Endothelial cell of umbilical vein (primary cell): Measurements from ENCODE around the gene LDLRAD3.

Experiments
- EZH2 ChIP-seq: IDR thresholded peaks from 2 replicates; pipeline ENCODE4 v1.6.1; 2012; ENCODE audit warnings: borderline replicate concordance, low read depth, mild to moderate bottlenecking, moderate library complexity, low read length, inconsistent platforms; ENCODE audit not compliant: severe bottlenecking
- FOS ChIP-seq: IDR thresholded peaks from 2 replicates; pipeline ENCODE4 v1.6.1; 2011; ENCODE audit warnings: mild to moderate bottlenecking, low read length, moderate library complexity, borderline replicate concordance; ENCODE audit not compliant: insufficient read depth
- GATA2 ChIP-seq: IDR thresholded peaks from 2 replicates; pipeline ENCODE4 v1.7.0; 2011; ENCODE audit warnings: low read depth, mild to moderate bottlenecking, moderate library complexity, mixed read lengths, low read length; ENCODE audit not compliant: insufficient read length, insufficient read depth
- MAX ChIP-seq: IDR thresholded peaks from 2 replicates; pipeline ENCODE4 v1.6.1; 2011; ENCODE audit not compliant: insufficient read depth, insufficient read length
- MYC ChIP-seq: IDR thresholded peaks from one replicate; pipeline ENCODE4 v1.6.1; 2011; ENCODE audit warnings: mild to moderate bottlenecking, low read depth, low read length
- POLR2A ChIP-seq: IDR thresholded peaks from 2 replicates; pipeline ENCODE4 v1.6.1; 2012; ENCODE audit warnings: low read depth, mild to moderate bottlenecking, control low read depth, low read length
- POLR2AphosphoS5 ChIP-seq: IDR thresholded peaks from 2 replicates; pipeline ENCODE4 v1.6.1; 2012; ENCODE audit warnings: low read depth, mild to moderate bottlenecking, control low read depth, low read length, moderate library complexity; ENCODE audit not compliant: insufficient read depth
- TF ChIP-seq, protein P1 (sequence below), 2 donors: IDR thresholded peaks; 1 replicate in 1 of 2; 2 replicates in 1 of 2; pipeline ENCODE4 v1.5.1; 2011; ENCODE audit warnings: low read length in 2 of 2, mild to moderate bottlenecking in 2 of 2, moderate library complexity in 2 of 2, control low read depth in 1 of 2, inconsistent platforms in 1 of 2, low read depth in 1 of 2; ENCODE audit not compliant: insufficient read depth in 1 of 2; ENCODE audit errors: extremely low read depth in 1 of 2

GRCh38 chr11:35947437-35947836, 3.6 kb downstream of the LDLRAD3 start:
- TF ChIP-seq MAX, result no peak
- TF ChIP-seq POLR2A, result no peak
- TF ChIP-seq, protein P1, sequence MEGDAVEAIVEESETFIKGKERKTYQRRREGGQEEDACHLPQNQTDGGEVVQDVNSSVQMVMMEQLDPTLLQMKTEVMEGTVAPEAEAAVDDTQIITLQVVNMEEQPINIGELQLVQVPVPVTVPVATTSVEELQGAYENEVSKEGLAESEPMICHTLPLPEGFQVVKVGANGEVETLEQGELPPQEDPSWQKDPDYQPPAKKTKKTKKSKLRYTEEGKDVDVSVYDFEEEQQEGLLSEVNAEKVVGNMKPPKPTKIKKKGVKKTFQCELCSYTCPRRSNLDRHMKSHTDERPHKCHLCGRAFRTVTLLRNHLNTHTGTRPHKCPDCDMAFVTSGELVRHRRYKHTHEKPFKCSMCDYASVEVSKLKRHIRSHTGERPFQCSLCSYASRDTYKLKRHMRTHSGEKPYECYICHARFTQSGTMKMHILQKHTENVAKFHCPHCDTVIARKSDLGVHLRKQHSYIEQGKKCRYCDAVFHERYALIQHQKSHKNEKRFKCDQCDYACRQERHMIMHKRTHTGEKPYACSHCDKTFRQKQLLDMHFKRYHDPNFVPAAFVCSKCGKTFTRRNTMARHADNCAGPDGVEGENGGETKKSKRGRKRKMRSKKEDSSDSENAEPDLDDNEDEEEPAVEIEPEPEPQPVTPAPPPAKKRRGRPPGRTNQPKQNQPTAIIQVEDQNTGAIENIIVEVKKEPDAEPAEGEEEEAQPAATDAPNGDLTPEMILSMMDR (IDR thresholded peaks at IDR 0.05; ENCODE audit: extremely low read depth in 1 of 2, insufficient read depth in 1 of 2, low read depth in 1 of 2, low read length in 2 of 2), result no peak
- no peak for TF ChIP-seq POLR2AphosphoS5
- no peak for TF ChIP-seq MYC
- TF ChIP-seq EZH2, result no peak
- no peak for TF ChIP-seq GATA2
- TF ChIP-seq FOS, result no peak
